HG03159 (cell line): ENCODE measurements around the gene HCLS1.
A peak's percentile ranks its signal among the peaks of the same experiment; 100 is the strongest.
"Not testable (repeated sequence)": the region's sequence is repeated elsewhere in the genome, so short reads cannot be mapped to it uniquely, and the experiment has no call there.

Experiments
- ATAC-seq: cut with Tn5 transposase; IDR thresholded peaks from one replicate; pipeline ENCODE4 v1.9.1; 2021; ENCODE audit warnings: mild to moderate bottlenecking, moderate library complexity; ENCODE audit not compliant: unreplicated experiment

HCLS1 gene

GRCh38 chr3:121660356-121661171, at the start of gene HCLS1:
Gene HCLS1, minus strand, starts transcription at chr3:121660903. Its CDS starts 2,556 bp downstream, at chr3:121658347.
- peak; percentile 87 for ATAC-seq

GRCh38 chr3:121710347-121710746, 49.6 kb upstream of the HCLS1 start:
- no peak for ATAC-seq

GRCh38 chr3:121707531-121708273, 47.0 kb upstream of the HCLS1 start:
- no peak for ATAC-seq

GRCh38 chr3:121705541-121705940, 44.8 kb upstream of the HCLS1 start:
- no peak for ATAC-seq

GRCh38 chr3:121703973-121704372, 43.3 kb upstream of the HCLS1 start:
- ATAC-seq: no peak

- ATAC-seq: no peak
Observed at GRCh38 chr3:121698901-121699300, 38.2 kb upstream of the HCLS1 start.

- ATAC-seq: no peak
Observed at GRCh38 chr3:121698476-121698875, 37.8 kb upstream of the HCLS1 start.

- no peak for ATAC-seq
Observed at GRCh38 chr3:121696186-121696585, 35.5 kb upstream of the HCLS1 start.

GRCh38 chr3:121692010-121692699, 31.5 kb upstream of the HCLS1 start:
- no peak for ATAC-seq

- ATAC-seq: peak; percentile 74
Observed at GRCh38 chr3:121690777-121691405, 30.2 kb upstream of the HCLS1 start.

GRCh38 chr3:121688747-121689146, 28.0 kb upstream of the HCLS1 start:
- not testable (repeated sequence) for ATAC-seq

- ATAC-seq: no peak
Observed at GRCh38 chr3:121681792-121682191, 21.1 kb upstream of the HCLS1 start.

GRCh38 chr3:121677141-121677540, 16.4 kb upstream of the HCLS1 start:
- ATAC-seq: no peak

GRCh38 chr3:121670676-121671075, 10.0 kb upstream of the HCLS1 start:
- no peak for ATAC-seq

GRCh38 chr3:121667333-121667732, 6.6 kb upstream of the HCLS1 start:
- no peak for ATAC-seq

- no peak for ATAC-seq
Observed at GRCh38 chr3:121665488-121665887, 4.8 kb upstream of the HCLS1 start.

- ATAC-seq: no peak
Observed at GRCh38 chr3:121663171-121663847, 2.6 kb upstream of the HCLS1 start.

- no peak for ATAC-seq
Observed at GRCh38 chr3:121662742-121663141, 2.0 kb upstream of the HCLS1 start.

GRCh38 chr3:121661376-121661775, 673 bp upstream of the HCLS1 start:
- ATAC-seq: no peak

- no peak for ATAC-seq
Observed at GRCh38 chr3:121659586-121659985, 1.1 kb downstream of the HCLS1 start.
